ENCODE measurements around the gene SAMD10. TPM values are rescaled to one million over a fixed set of nuclear protein-coding genes. Genes with fewer than 3 reads are reported as not detected.

SAMD10 gene
- total RNA-seq, 1 experiment from 2014 or later, result 8.8 TPM

GRCh38 chr20:63980317-63980805, 919 bp upstream of the SAMD10 start:
- ATAC-seq, result peak; percentile 56
- Histone ChIP-seq H3K4me3 (ENCODE audit: low read depth in 2 of 2, low read length in 2 of 2) (peak overlapping the region; percentile 76 to 88), H3K36me3 (ENCODE audit: control insufficient read depth, insufficient read depth, low read length) (peaks cover 10% of the 10 kb centered on the region), H3K27ac (ENCODE audit: low read length) (peak overlapping the region; percentile 89), H3K4me1 (ENCODE audit: control insufficient read depth, insufficient read depth, low read length) (peaks cover 33% of the 10 kb centered on the region), H3K27me3 (ENCODE audit: control insufficient read depth, insufficient read depth, low read length) (no peaks in the 10 kb centered on the region), H3K9me3 (ENCODE audit: control insufficient read depth, insufficient read depth, low read depth, low read length) (no peaks in the 10 kb centered on the region)
- TF ChIP-seq SIN3A (IDR thresholded peaks at IDR 0.05; ENCODE audit: borderline replicate concordance, insufficient read depth, low read depth, low read length) (no peak), POLR2AphosphoS5 (IDR thresholded peaks at IDR 0.05; ENCODE audit: low read depth, low read length) (no peak)
- POLR2A ChIA-PET, result interaction anchor here (0.6 to 1.3 kb wide), 6 partner anchors 10 to 472 kb away, joined by 3 to 5 read pairs (median 4); no protein-coding TSS in a partner anchor
- in situ Hi-C loops (cut with HindIII; ENCODE audit: low pct_unique_long_range_greater_than_20kb, low sequenced_read_pairs) (no loop called here), intact Hi-C loops (cut with micrococcal nuclease; ENCODE audit: unreplicated experiment) (no loop called here)
- DNase-seq (ENCODE audit: low read depth, low spot score), result no peak
- no TSS peak for BruUV-seq (replicated peaks)
- CTCF ChIA-PET, result interaction anchor here (0.6 to 2.3 kb wide), 4 partner anchors 57 to 163 kb away, joined by 3 to 9 read pairs (median 6); no protein-coding TSS in a partner anchor

- CTCF ChIA-PET, result interaction anchor here (2.3 kb wide), 1 partner anchor 59 kb away, joined by 9 read pairs; no protein-coding TSS in a partner anchor
- Histone ChIP-seq H3K4me3 (ENCODE audit: low read depth in 2 of 2, low read length in 2 of 2) (peak overlapping the region; percentile 62 to 76), H3K27ac (ENCODE audit: low read length) (peak overlapping the region; percentile 84), H3K9me3 (ENCODE audit: control insufficient read depth, insufficient read depth, low read depth, low read length) (no peaks in the 10 kb centered on the region), H3K27me3 (ENCODE audit: control insufficient read depth, insufficient read depth, low read length) (no peaks in the 10 kb centered on the region), H3K4me1 (ENCODE audit: control insufficient read depth, insufficient read depth, low read length) (peaks cover 42% of the 10 kb centered on the region), H3K36me3 (ENCODE audit: control insufficient read depth, insufficient read depth, low read length) (peaks cover 5% of the 10 kb centered on the region; the same call in 1 of the 2 replicates)
- in situ Hi-C loops (cut with HindIII; ENCODE audit: low pct_unique_long_range_greater_than_20kb, low sequenced_read_pairs) (no loop called here), intact Hi-C loops (cut with micrococcal nuclease; ENCODE audit: unreplicated experiment) (no loop called here)
- no peak for TF ChIP-seq POLR2AphosphoS5 (IDR thresholded peaks at IDR 0.05; ENCODE audit: low read depth, low read length)
- no peak for TF ChIP-seq REST (IDR thresholded peaks at IDR 0.05; ENCODE audit: insufficient read depth in 1 of 2, low read depth in 2 of 2, low read length in 1 of 2)
- TF ChIP-seq SIN3A (IDR thresholded peaks at IDR 0.05; ENCODE audit: borderline replicate concordance, insufficient read depth, low read depth, low read length), result no peak
- no peak for TF ChIP-seq CTCF (IDR thresholded peaks at IDR 0.05)
- TF ChIP-seq TCF7L2 (IDR thresholded peaks at IDR 0.05; ENCODE audit: low read depth, low read length), result no peak
- ATAC-seq (no peak), DNase-seq (ENCODE audit: low read depth, low spot score) (no peak)
- BruUV-seq (replicated peaks), result no TSS peak
- POLR2A ChIA-PET, result no interaction called here
These were observed 249 bp downstream of the SAMD10 start for GRCh38 chr20:63979229-63979556.
